GM08714 (cell line): ENCODE results near the gene CACNA2D2.
A peak's percentile ranks its signal among the peaks of the same experiment; 100 is the strongest.

Experiments
- H3K4me3 ChIP-seq: fragments of 200-500 bp; sonication (Bioruptor generic); 2 replicates; pipeline ENCODE4 v1.5.1; 2014; ENCODE audit warnings: mild to moderate bottlenecking, low read length, inconsistent platforms
- ZNF274 ChIP-seq: IDR thresholded peaks from 2 replicates; pipeline ENCODE4 v1.6.1; 2012; ENCODE audit warnings: mild to moderate bottlenecking, low read depth, low read length

Gene CACNA2D2

DNA sequence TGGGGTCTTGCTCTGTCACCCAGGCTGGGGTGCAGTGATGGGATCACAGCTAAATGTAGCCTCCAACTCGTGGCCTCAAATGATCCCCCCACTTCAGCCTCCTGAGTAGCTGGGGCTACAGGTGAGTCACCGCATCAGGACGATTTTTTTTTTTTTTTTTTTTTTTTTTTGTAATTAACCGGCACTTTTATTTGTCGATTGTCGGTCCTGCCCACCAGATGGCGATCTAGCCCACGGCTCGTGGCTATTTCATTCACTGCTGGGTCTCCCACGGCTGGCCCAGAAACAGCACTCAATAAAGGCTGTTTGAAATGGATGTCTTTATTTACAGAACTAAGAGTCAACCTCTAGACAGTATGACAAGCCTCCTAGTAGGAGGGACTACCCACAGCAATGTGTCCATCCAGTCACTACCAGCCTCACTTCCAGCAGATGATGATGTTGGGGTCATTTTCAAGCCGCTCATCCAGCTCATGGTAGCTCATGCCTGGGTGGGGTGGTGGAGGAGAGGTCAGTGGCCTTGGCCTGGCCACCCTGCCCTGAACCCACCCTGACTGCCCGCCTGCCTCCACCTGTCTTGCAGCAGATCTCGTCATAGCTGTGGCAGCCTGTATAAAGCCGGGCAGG is 156.1 kb downstream of the CACNA2D2 start:
- TF ChIP-seq ZNF274, result no peak
- H3K4me3 ChIP-seq, result no peak overlapping the region

DNA sequence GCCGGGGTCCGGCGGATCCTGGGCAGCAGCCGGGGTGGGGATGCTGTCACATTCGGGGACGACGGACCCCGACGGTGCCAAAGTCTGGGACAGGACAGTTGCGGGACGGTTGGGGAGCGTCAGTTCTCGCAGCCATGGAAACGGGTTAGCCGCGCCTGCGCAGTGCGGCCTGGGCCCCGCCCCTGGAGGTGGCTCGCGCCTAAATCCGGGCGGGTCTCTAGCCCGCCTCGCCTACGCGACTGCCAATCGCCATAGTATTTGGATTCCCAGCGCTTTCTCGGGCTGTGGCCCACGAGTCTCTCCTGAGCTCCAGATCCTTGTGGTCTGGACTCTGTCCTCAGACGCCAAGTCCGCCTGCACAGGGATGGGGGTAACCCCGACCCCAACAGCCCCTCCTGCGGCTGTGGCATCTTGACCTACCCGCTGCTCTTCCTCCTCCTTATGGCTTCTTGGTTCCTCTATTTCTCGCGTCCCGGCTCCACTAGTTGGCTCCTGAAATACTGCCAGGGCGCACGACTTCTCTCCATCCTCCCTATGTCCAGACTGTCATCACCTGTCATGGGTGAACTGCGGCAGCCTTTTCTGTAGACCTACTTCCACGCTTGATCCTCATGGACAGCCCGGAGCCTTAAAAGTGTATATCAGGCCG is 157.7 kb downstream of the CACNA2D2 start, which contains the start of gene ZMYND10:
Gene ZMYND10 (minus strand): TSS at position 147 of the 649 bp plus-strand sequence. CDS start 153 bp downstream, outside the sequence.
- peak within 1 kb of the TSS; percentile 26; the same call in 1 of the 2 replicates for H3K4me3 ChIP-seq
- no peak for TF ChIP-seq ZNF274

DNA sequence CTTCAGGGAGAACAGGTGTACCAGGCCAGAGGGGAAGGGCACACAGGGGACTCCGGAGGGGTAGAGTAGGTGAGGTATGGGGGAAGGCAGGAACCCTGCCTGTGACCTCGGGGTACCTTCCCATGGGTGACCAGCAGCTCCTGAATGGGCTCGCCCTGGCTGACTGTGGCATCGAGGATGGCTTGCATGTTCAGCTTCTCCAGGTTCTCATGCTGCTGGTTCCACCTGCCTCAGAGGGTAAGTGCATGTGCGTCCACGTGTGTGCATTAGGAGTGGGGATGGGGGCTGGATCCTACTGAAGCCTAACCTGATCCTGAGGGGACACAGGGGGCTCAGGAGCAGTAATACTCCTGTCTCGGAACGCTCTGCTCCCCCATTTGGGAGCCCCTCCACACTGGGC is 158.4 kb downstream of the CACNA2D2 start:
- H3K4me3 ChIP-seq, result no peak overlapping the region

DNA sequence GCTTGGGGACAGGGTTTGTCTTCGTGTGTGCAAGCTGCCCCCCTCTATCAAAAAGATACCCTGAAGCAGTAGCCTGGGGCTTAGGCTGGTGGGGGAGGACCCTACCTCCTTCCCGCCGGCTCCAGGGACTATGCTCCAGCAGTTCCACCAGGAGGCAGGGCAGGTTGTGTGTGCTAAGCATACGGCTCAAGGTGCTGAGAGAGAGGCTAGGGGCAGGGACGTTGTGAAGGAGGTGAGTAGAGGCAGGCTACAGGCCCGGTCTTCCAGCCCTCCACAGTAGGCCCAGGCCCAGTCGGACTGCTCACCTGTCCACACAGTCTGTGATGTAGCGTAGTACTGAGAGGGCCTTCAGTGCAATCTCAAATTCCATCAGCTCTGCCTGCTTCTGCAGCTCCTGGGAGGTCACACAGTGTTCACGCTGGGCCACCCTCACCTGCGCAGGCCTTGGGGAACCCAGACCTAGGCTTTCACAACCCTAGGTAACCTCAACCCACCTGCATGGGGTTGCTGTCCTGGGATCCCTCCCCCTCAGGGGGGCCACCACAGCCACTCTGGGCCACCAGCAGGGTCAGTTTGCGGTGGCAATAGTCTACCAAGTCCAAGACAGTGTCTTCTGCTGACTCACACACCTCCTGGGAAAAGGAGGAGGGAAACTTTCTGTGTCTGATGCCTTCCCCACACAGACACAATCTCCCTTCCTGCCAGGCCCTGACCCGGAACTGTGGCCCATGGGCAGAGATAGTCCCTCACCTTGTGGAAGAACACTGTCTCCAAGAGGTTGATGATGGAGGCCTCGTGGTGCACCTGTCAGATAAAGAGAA is 160.4 kb downstream of the CACNA2D2 start:
- TF ChIP-seq ZNF274, result no peak
- no peak overlapping the region for H3K4me3 ChIP-seq

More for the DNA sequence above, 158.4 kb downstream of the CACNA2D2 start:
- TF ChIP-seq ZNF274, result no peak

DNA sequence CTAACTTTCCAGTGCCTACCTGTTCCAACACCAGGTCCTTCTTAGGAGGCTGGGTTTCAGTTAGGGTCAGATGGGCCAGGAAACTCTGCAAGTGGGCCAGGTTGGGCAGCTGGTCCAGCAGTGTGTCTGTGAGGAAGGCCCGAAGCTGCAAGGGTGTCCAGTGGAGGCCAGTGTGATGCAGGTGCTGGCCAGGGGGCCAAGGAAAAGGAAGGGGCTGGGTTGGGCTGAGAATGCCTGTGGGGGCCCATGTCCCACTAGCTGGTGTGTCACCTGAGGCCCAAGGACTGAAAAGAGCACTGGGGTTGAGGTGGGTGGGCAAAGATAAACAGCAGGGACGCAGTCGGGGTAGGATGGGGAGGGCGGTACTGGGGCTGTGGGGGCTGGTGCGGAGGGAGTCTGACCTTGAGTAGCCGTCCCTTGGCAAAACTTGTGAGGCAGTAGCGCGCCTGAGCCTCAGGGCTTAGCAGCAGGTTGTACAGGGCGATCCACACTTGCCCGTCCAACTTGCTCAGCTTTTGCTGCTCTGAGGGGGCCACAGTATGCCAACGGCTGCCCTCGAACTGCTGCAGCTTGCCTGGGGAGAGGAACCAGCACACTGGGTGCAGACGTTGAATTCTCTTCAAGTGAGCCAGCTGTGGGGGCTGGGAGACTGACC is 161.3 kb downstream of the CACNA2D2 start:
- H3K4me3 ChIP-seq, result no peak overlapping the region
- no peak for TF ChIP-seq ZNF274

DNA sequence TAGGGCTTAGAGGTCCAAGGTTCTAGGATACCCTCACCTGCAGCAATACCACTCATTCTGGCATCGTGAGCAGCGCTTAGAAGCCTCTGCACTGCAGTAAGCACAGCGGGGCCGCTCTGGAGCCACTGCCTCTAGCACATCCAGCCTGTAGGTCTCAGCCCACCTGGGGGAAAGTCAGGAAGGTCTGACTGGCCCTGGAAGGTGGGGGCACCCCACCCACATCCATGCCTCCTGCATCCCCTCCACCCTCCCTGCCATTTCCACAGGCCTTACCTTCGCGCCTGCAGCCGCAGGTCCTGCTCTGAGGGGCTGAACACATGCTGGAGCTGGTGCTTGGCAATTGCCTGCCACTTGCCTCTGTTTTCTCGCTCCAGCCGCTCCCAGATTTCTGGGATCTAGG is 161.9 kb downstream of the CACNA2D2 start:
- no peak for TF ChIP-seq ZNF274
- peak overlapping the region; percentile 70; the same call in 1 of the 2 replicates for H3K4me3 ChIP-seq

DNA sequence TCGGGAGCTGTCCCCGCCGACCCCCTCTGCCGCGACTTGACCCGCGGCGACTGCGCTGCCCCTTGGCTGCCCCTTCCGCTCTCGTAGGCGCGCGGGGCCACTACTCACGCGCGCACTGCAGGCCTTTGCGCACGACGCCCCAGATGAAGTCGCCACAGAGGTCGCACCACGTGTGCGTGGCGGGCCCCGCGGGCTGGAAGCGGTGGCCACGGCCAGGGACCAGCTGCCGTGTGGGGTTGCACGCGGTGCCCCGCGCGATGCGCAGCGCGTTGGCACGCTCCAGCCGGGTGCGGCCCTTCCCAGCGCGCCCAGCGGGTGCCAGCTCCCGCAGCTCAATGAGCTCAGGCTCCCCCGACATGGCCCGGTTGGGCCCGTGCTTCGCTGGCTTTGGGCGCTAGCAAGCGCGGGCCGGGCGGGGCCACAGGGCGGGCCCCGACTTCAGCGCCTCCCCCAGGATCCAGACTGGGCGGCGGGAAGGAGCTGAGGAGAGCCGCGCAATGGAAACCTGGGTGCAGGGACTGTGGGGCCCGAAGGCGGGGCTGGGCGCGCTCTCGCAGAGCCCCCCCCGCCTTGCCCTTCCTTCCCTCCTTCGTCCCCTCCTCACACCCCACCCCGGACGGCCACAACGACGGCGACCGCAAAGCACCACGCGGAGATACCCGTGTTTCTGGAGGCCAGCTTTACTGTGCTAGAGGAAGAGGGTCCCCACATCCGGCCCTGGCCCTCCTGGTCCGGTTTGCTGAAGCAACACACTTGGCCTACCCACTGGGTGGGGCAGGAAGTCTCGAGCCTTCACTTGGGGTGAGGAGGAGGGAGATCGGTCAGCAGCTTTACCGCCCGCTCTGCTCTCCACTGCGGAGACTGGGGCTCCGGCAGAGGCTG is 162.7 kb downstream of the CACNA2D2 start, which contains the start of gene RASSF1:
Gene RASSF1 (minus strand): TSS at position 389 of the 882 bp plus-strand sequence. CDS start 31 bp downstream, at position 358.
- H3K4me3 ChIP-seq, result peak within 1 kb of the TSS; percentile 70; the same call in 1 of the 2 replicates

DNA sequence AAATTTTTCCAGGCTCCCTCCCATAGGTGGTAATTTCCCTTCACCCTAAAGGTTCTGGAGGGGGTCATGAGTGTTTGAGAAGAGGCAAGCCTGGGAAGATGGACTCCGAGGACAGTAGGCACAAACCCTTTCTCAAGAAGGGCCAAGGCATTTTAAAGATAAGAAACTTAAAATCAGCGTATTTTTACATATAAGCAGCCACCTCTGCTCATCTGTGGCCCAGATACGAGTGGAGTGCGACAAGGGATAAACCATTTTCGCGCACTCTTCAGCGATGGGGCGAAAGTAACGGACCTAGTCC is 163.3 kb downstream of the CACNA2D2 start:
- no peak for TF ChIP-seq ZNF274
- H3K4me3 ChIP-seq, result peak overlapping the region; percentile 70; the same call in 1 of the 2 replicates

More for the DNA sequence above, 162.7 kb downstream of the CACNA2D2 start, which contains the start of gene RASSF1:
- TF ChIP-seq ZNF274, result no peak

DNA sequence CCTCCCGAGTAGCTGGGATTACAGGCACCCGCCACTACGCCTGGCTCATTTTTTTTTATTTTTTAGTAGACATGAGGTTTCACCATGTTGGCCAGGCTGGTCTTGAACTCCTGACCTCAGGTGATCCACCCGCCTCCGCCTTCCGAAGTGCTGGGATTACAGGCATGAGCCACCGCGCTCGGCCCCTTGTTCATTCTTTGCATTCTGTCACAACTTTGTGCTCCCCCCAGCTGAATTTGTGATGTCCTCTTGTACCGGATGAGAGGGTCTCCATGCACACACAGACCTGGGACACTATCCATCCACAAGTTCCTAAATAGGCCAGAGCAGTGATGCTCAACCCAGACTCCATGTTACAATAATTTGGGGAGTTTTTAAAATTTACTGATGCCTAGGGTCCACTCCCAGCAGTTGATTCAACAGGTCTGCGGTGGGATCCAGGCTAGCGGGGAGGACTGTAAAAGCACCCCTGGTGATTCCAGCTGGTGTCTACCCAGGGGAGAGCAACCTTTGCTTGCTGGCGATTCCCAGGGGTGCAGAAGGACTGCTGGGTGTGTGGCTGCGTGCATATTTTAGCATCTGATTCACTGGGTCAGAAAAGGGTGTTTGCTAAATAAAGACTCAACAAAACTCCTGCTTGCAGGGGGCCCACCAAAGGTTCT is 163.8 kb downstream of the CACNA2D2 start:
- peak overlapping the region; percentile 70; the same call in 1 of the 2 replicates for H3K4me3 ChIP-seq
- TF ChIP-seq ZNF274, result no peak

DNA sequence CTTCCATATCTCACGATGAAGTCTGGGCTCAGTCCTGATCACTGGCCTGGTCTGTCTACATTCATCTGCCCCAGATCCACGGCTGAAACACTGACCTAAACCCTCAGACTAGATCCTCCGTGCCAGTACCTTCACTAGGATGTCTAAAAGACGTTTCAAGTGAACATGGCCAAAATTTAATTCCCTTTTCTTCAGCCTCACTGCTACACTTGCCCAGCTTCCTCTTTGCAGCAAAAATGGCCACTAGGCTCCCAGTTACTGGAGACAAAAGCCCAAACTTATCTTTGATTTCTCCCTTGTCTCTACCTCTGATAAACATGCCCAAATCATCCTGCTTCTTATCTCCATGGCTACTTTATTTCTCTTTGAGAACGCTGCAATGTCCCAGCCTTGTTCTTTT is 164.5 kb downstream of the CACNA2D2 start:
- peak overlapping the region; percentile 70; the same call in 1 of the 2 replicates for H3K4me3 ChIP-seq
- TF ChIP-seq ZNF274, result no peak

DNA sequence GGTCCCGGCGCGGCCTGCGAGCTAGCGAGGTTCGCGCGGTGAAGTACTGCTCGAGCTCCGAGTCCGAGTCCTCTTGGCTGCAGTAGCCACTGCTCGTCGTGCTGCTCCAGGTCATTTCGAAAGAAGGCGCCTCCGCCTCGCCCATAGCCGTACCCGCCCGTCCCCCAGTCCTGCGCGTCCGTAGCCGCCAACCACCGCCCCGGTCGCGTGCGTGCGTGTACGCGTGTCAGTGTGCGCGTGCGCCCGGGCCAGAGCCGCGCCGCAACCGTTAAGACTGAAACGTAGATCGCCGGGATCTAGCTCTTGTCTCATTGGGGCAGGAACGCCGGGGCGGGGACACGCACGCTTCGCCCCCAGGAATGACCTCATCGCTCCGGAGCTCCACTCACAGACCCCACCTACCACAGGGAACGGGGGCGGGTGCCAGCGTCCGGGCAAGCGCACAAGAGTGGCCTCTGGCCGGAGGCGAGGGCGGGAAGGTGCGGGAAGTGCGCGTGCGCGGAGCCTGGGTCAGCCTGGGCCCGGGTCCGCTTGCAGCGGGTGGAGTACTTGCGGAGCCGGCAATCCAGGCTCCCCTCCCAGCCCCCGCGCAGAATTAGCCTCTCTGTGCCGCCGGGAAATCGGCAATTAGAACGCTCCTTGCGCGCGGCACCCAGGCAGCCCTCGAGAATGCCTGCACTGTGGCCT is 166.1 kb downstream of the CACNA2D2 start:
- H3K4me3 ChIP-seq, result peak overlapping the region; percentile 71
- no peak for TF ChIP-seq ZNF274
